NT2/D1 (cell line): ENCODE results near the gene USO1.
"Not testable (repeated sequence)": the region's sequence is repeated elsewhere in the genome, so short reads cannot be mapped to it uniquely, and the experiment has no call there.

ENCODE experiments used
- DNase-seq: peaks from one replicate; pipeline ENCODE4 v3.0.0-alpha.2; 2011; ENCODE audit warnings: low read depth, low spot score
- H3K27me3 ChIP-seq: 2 replicates; pipeline ENCODE4 v1.6.0; 2011; ENCODE audit warnings: mild to moderate bottlenecking; ENCODE audit not compliant: insufficient read length, insufficient read depth
- H3K36me3 ChIP-seq: 2 replicates; pipeline ENCODE4 v1.6.1; 2011; ENCODE audit warnings: mild to moderate bottlenecking, low read length, mixed read lengths; ENCODE audit not compliant: insufficient read depth, insufficient read length
- H3K4me1 ChIP-seq: 2 replicates; pipeline ENCODE4 v1.5.1; 2011; ENCODE audit not compliant: insufficient read depth, insufficient read length
- H3K4me3 ChIP-seq: 2 replicates; pipeline ENCODE4 v1.5.1; 2011; ENCODE audit warnings: low read depth; ENCODE audit not compliant: insufficient read length
- H3K9ac ChIP-seq: 2 replicates; pipeline ENCODE4 v1.6.0; 2011; ENCODE audit warnings: low read depth; ENCODE audit not compliant: insufficient read length
- H3K9me3 ChIP-seq: 2 replicates; pipeline ENCODE4 v1.5.1; 2011; ENCODE audit warnings: mild to moderate bottlenecking, low read length; ENCODE audit not compliant: insufficient read depth
- SUZ12 ChIP-seq: IDR thresholded peaks from 2 replicates; pipeline ENCODE4 v1.6.1; 2011; ENCODE audit not compliant: insufficient read length, insufficient read depth; ENCODE audit errors: extremely low read depth
- YY1 ChIP-seq: IDR thresholded peaks from 2 replicates; pipeline ENCODE4 v1.6.1; 2011; ENCODE audit not compliant: insufficient read length, insufficient read depth
- ZNF274 ChIP-seq: IDR thresholded peaks from 2 replicates; pipeline ENCODE4 v1.6.1; 2011; ENCODE audit warnings: mild to moderate bottlenecking, low read depth, low read length

USO1 gene

GRCh38 chr4:75683482-75684155 is 40.8 kb upstream of the USO1 start:
- peaks cover 23% of the 10 kb centered on the region for H3K36me3 ChIP-seq
- no peak overlapping the region for H3K4me3 ChIP-seq
- DNase-seq = no peak
- TF ChIP-seq ZNF274 (no peak), YY1 (no peak), SUZ12 (no peak)
- H3K9me3 ChIP-seq = peaks cover 4% of the 10 kb centered on the region; the same call in 1 of the 2 replicates
- H3K27me3 ChIP-seq = no peaks in the 10 kb centered on the region
- no peaks in the 10 kb centered on the region for H3K4me1 ChIP-seq
- H3K9ac ChIP-seq = no peak overlapping the region

GRCh38 chr4:75685546-75686189 is 38.7 kb upstream of the USO1 start:
- Histone ChIP-seq H3K4me1 (no peaks in the 10 kb centered on the region), H3K4me3 (no peak overlapping the region), H3K9me3 (peaks cover 4% of the 10 kb centered on the region; the same call in 1 of the 2 replicates), H3K36me3 (peaks cover 13% of the 10 kb centered on the region), H3K9ac (no peak overlapping the region), H3K27me3 (no peaks in the 10 kb centered on the region)
- TF ChIP-seq YY1 (no peak), SUZ12 (no peak), ZNF274 (no peak)
- DNase-seq = no peak

GRCh38 chr4:75686346-75686745 is 38.0 kb upstream of the USO1 start:
- H3K4me1 ChIP-seq = no peaks in the 10 kb centered on the region
- H3K36me3 ChIP-seq = peaks cover 19% of the 10 kb centered on the region
- no peak overlapping the region for H3K4me3 ChIP-seq
- DNase-seq = no peak
- H3K9me3 ChIP-seq = peaks cover 4% of the 10 kb centered on the region; the same call in 1 of the 2 replicates
- H3K27me3 ChIP-seq = no peaks in the 10 kb centered on the region
- TF ChIP-seq ZNF274 (no peak), SUZ12 (no peak), YY1 (no peak)
- no peak overlapping the region for H3K9ac ChIP-seq

- H3K9ac ChIP-seq, H3K9me3 ChIP-seq, H3K4me1 ChIP-seq, H3K27me3 ChIP-seq, DNase-seq, H3K4me3 ChIP-seq: not testable (repeated sequence)
- H3K36me3 ChIP-seq = peaks cover 25% of the 10 kb centered on the region
Measured at GRCh38 chr4:75687125-75687524, 37.3 kb upstream of the USO1 start.

- peaks cover 39% of the 10 kb centered on the region for H3K36me3 ChIP-seq
- not testable (repeated sequence) for DNase-seq, H3K27me3 ChIP-seq
Measured at GRCh38 chr4:75692066-75692465, 32.3 kb upstream of the USO1 start.

GRCh38 chr4:75696071-75696470 is 28.3 kb upstream of the USO1 start:
- Histone ChIP-seq H3K27me3 (no peaks in the 10 kb centered on the region), H3K4me1 (no peaks in the 10 kb centered on the region), H3K36me3 (peaks cover 27% of the 10 kb centered on the region), H3K9me3 (no peaks in the 10 kb centered on the region), H3K4me3 (no peak overlapping the region), H3K9ac (no peak overlapping the region)
- no peak for DNase-seq
- TF ChIP-seq YY1 = no peak
- TF ChIP-seq SUZ12 = no peak
- no peak for TF ChIP-seq ZNF274

More at GRCh38 chr4:75692066-75692465, 32.3 kb upstream of the USO1 start:
- H3K4me1 ChIP-seq, H3K4me3 ChIP-seq, H3K9me3 ChIP-seq, H3K9ac ChIP-seq: not testable (repeated sequence)

DNA sequence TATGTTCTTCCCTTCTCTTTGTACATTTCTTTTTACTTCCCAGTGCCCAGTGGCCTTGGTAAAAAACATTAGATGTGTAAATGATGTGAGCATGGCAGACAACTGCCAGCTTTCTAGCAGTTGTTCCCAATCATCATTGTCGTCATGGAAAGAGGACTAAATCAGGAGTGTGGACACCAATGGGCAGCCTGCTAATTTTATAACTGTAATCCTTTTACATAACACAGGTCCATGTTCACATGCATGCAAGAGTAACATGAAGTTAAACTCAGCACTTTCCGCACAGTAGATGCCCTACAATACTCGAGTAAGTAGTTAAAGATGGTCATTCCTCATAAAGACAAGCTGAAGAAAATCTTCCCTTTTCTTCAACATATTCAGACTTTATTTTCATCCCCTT is 27.8 kb upstream of the USO1 start:
- Histone ChIP-seq H3K9ac (no peak overlapping the region), H3K9me3 (no peaks in the 10 kb centered on the region), H3K4me3 (no peak overlapping the region), H3K4me1 (no peaks in the 10 kb centered on the region), H3K27me3 (no peaks in the 10 kb centered on the region), H3K36me3 (peaks cover 23% of the 10 kb centered on the region)
- no peak for DNase-seq
- TF ChIP-seq YY1 (no peak), ZNF274 (no peak), SUZ12 (no peak)
